ENCODE data around the gene DOK5. TPM values are rescaled to one million over a fixed set of nuclear protein-coding genes. Genes with fewer than 3 reads are reported as not detected.

Gene DOK5
- polyA plus RNA-seq, 1 of the 3 experiments (the other 2 are of a cell fraction) = 12.4 TPM

GRCh38 chr20:54470697-54471096 is 4.7 kb upstream of the DOK5 start:
- TF ChIP-seq RAD21 (IDR thresholded peaks at IDR 0.05; ENCODE audit: low read length) (no peak), RCOR1 (IDR thresholded peaks at IDR 0.05; ENCODE audit: low read length) (no peak), MXI1 (IDR thresholded peaks at IDR 0.05; ENCODE audit: low read depth, low read length) (no peak), TCF12 (IDR thresholded peaks at IDR 0.05) (no peak), EP300 (IDR thresholded peaks at IDR 0.05; ENCODE audit: borderline replicate concordance in 1 of 2, low read depth in 1 of 2, low read length in 1 of 2) (no peak), JUND (IDR thresholded peaks at IDR 0.05) (no peak)
- TF ChIP-seq, protein P1, sequence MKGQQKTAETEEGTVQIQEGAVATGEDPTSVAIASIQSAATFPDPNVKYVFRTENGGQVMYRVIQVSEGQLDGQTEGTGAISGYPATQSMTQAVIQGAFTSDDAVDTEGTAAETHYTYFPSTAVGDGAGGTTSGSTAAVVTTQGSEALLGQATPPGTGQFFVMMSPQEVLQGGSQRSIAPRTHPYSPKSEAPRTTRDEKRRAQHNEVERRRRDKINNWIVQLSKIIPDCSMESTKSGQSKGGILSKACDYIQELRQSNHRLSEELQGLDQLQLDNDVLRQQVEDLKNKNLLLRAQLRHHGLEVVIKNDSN (IDR thresholded peaks at IDR 0.05; ENCODE audit: borderline replicate concordance, low read depth) = no peak
- TF ChIP-seq, protein P2, sequence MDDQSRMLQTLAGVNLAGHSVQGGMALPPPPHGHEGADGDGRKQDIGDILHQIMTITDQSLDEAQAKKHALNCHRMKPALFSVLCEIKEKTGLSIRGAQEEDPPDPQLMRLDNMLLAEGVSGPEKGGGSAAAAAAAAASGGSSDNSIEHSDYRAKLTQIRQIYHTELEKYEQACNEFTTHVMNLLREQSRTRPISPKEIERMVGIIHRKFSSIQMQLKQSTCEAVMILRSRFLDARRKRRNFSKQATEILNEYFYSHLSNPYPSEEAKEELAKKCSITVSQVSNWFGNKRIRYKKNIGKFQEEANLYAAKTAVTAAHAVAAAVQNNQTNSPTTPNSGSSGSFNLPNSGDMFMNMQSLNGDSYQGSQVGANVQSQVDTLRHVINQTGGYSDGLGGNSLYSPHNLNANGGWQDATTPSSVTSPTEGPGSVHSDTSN (IDR thresholded peaks at IDR 0.05) = no peak
- TF ChIP-seq, protein P3, sequence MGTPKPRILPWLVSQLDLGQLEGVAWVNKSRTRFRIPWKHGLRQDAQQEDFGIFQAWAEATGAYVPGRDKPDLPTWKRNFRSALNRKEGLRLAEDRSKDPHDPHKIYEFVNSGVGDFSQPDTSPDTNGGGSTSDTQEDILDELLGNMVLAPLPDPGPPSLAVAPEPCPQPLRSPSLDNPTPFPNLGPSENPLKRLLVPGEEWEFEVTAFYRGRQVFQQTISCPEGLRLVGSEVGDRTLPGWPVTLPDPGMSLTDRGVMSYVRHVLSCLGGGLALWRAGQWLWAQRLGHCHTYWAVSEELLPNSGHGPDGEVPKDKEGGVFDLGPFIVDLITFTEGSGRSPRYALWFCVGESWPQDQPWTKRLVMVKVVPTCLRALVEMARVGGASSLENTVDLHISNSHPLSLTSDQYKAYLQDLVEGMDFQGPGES (IDR thresholded peaks at IDR 0.05; ENCODE audit: low read depth, low read length) = no peak
- DNase-seq = no peak
- Histone ChIP-seq H3K79me2 (ENCODE audit: insufficient read depth) (no peaks in the 10 kb centered on the region), H3K4me2 (no peak overlapping the region), H3K27me3 (ENCODE audit: insufficient read depth) (peaks cover 2% of the 10 kb centered on the region; the same call in 1 of the 2 replicates), H3K36me3 (replicated peaks in 1 of 2; ENCODE audit: control insufficient read depth in 1 of 2, insufficient read depth in 2 of 2, low read length in 1 of 2) (no peaks in the 10 kb centered on the region), H3K4me3 (ENCODE audit: low read depth in 2 of 2, low read length in 1 of 2) (no peak overlapping the region), H3K27ac (ENCODE audit: low read depth in 2 of 2, low read length in 1 of 2) (no peak overlapping the region), H3K4me1 (ENCODE audit: control insufficient read depth in 1 of 2, insufficient read depth in 2 of 2, low read depth in 1 of 2, low read length in 1 of 2) (no peaks in the 10 kb centered on the region), H2AFZ (ENCODE audit: low read depth) (no peak overlapping the region), H3K9ac (no peak overlapping the region), H3K9me2 (no peaks in the 10 kb centered on the region), H3F3A (replicated peaks; ENCODE audit: insufficient read depth) (peaks cover 10% of the 10 kb centered on the region), H3K9me3 (no peaks in the 10 kb centered on the region), H4K20me1 (ENCODE audit: insufficient read depth) (no peaks in the 10 kb centered on the region)
- 29% methylated on average over 12 of the region's 15 CpGs for WGBS (ENCODE audit: low lambda C conversion rate)
- ChIA-PET CTCF (interaction anchor here (0.6 kb wide), 1 partner anchor 209 kb away, joined by 4 read pairs; no protein-coding TSS in a partner anchor), POLR2A (no interaction called here)

DNA sequence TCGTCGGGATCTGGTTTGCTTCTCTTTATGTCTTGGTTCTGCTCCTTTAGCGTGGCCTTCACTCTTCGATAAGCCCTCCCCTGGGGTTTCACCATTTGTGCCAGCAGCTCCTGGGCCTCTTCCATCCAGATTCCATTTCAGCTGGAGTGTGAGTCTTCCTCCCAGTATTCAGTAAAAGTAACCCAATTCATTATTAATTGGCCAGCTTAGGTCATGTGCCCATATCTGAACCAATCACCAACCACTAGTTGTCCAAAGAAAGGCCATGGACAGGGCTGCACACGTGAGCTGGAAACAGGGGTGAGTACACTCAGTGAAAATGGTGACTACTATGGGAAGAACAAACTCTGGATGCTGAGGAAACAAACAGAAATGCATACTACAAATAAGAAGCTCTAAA is 2.8 kb upstream of the DOK5 start:
- Histone ChIP-seq H2AFZ (ENCODE audit: low read depth) (no peak overlapping the region), H3K9me3 (no peaks in the 10 kb centered on the region), H3K4me1 (ENCODE audit: control insufficient read depth in 1 of 2, insufficient read depth in 2 of 2, low read depth in 1 of 2, low read length in 1 of 2) (peaks cover 0 to 1% of the 10 kb centered on the region in 2 experiments; a peak in 1 of 4 replicates), H3K9ac (no peak overlapping the region), H3K4me3 (ENCODE audit: low read depth in 2 of 2, low read length in 1 of 2) (no peak overlapping the region), H4K20me1 (ENCODE audit: insufficient read depth) (no peaks in the 10 kb centered on the region), H3K79me2 (ENCODE audit: insufficient read depth) (peaks cover 8% of the 10 kb centered on the region; the same call in 1 of the 2 replicates), H3K27me3 (ENCODE audit: insufficient read depth) (peaks cover 15% of the 10 kb centered on the region; the same call in 1 of the 2 replicates), H3K4me2 (no peak overlapping the region), H3K27ac (ENCODE audit: low read depth in 2 of 2, low read length in 1 of 2) (no peak overlapping the region), H3K36me3 (replicated peaks in 1 of 2; ENCODE audit: control insufficient read depth in 1 of 2, insufficient read depth in 2 of 2, low read length in 1 of 2) (no peaks in the 10 kb centered on the region), H3F3A (replicated peaks; ENCODE audit: insufficient read depth) (peaks cover 14% of the 10 kb centered on the region), H3K9me2 (no peaks in the 10 kb centered on the region)
- CTCF ChIA-PET = no interaction called here
- no peak for DNase-seq
- POLR2A ChIA-PET = no interaction called here
- 26% methylated on average over 5 of the region's 5 CpGs for WGBS (ENCODE audit: low lambda C conversion rate)
- TF ChIP-seq JUND (IDR thresholded peaks at IDR 0.05) (no peak), RXRA (IDR thresholded peaks at IDR 0.05; ENCODE audit: borderline replicate concordance, low read depth) (no peak), POLR2AphosphoS5 (IDR thresholded peaks at IDR 0.05; ENCODE audit: low read depth, low read length) (no peak), SMC3 (IDR thresholded peaks at IDR 0.05; ENCODE audit: low read depth, low read length) (no peak), RAD21 (IDR thresholded peaks at IDR 0.05; ENCODE audit: low read length) (no peak), FOXM1 (IDR thresholded peaks at IDR 0.05; ENCODE audit: low read depth) (no peak), NRF1 (IDR thresholded peaks at IDR 0.05; ENCODE audit: low read depth, low read length) (no peak), REST (IDR thresholded peaks at IDR 0.05; ENCODE audit: low read depth, low read length) (no peak), FOXJ3 (CRISPR knock-in tag; IDR thresholded peaks at IDR 0.05) (no peak), MAX (IDR thresholded peaks at IDR 0.05; ENCODE audit: low read depth) (no peak), ELF1 (IDR thresholded peaks at IDR 0.05) (no peak), NFIC (IDR thresholded peaks at IDR 0.05; ENCODE audit: borderline replicate concordance) (no peak), MXI1 (IDR thresholded peaks at IDR 0.05; ENCODE audit: low read depth, low read length) (no peak), MEF2A (IDR thresholded peaks at IDR 0.05; ENCODE audit: borderline replicate concordance, low read depth) (no peak)
- TF ChIP-seq, protein P4, sequence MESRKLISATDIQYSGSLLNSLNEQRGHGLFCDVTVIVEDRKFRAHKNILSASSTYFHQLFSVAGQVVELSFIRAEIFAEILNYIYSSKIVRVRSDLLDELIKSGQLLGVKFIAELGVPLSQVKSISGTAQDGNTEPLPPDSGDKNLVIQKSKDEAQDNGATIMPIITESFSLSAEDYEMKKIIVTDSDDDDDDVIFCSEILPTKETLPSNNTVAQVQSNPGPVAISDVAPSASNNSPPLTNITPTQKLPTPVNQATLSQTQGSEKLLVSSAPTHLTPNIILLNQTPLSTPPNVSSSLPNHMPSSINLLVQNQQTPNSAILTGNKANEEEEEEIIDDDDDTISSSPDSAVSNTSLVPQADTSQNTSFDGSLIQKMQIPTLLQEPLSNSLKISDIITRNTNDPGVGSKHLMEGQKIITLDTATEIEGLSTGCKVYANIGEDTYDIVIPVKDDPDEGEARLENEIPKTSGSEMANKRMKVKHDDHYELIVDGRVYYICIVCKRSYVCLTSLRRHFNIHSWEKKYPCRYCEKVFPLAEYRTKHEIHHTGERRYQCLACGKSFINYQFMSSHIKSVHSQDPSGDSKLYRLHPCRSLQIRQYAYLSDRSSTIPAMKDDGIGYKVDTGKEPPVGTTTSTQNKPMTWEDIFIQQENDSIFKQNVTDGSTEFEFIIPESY (IDR thresholded peaks at IDR 0.05; ENCODE audit: borderline replicate concordance, low read depth) = no peak
